ENCODE results near the gene TUBGCP2.

GRCh38 chr10:133280391-133281059 lies 28.1 kb downstream of the TUBGCP2 start:
- TF ChIP-seq CTCF (optimal IDR thresholded peaks at IDR 0.05 in 1 of 3, IDR thresholded peaks at IDR 0.05 in 1 of 3, conservative IDR thresholded peaks at IDR 0.05 in 1 of 3; ENCODE audit: extremely low read depth in 1 of 3, insufficient read depth in 2 of 3, low read length in 3 of 3) (no peak), EZH2 (IDR thresholded peaks at IDR 0.05; ENCODE audit: low read length) (no peak)

Data from keratinocyte (primary cell).